Measurements from ENCODE around the gene BEST4. TPM values are rescaled to one million over a fixed set of nuclear protein-coding genes. Genes with fewer than 3 reads are reported as not detected.
A peak's percentile ranks its signal among the peaks of the same experiment; 100 is the strongest.

The BEST4 gene
- total and polyA plus RNA-seq, 7 donors, result 0.33 to 37.1 (median 6.0) TPM; not detected in 2

GRCh38 chr1:44808063-44808937, 20.3 kb upstream of the BEST4 start, which contains the start of gene BTBD19:
TSS of gene BTBD19 (plus strand) at chr1:44808523. CDS start at chr1:44808821, 298 bp downstream.
- intact Hi-C loops (cut with DNase I), result loop anchor here (10.0 kb wide), 1 partner anchor 687 kb away; the partner anchor contains the start of gene TESK2
- H3K9me3 ChIP-seq, result no peaks in the 10 kb centered on the region
- H3K4me3 ChIP-seq, result peak within 1 kb of the TSS; percentile 13 to 35 (median 26)
- TF ChIP-seq POLR2AphosphoS5 (IDR thresholded peaks at IDR 0.05) (peak in 3 of 4 donors; percentile 13 to 50 (median 47)), EP300 (IDR thresholded peaks at IDR 0.05) (no peak)
- 40 to 51% methylated on average over 23 of the region's 23 CpGs for WGBS, 2 donors
- no peaks in the 10 kb centered on the region for H3K27me3 ChIP-seq
- peak within 1 kb of the TSS; percentile 88 to 98 (median 95) for H3K27ac ChIP-seq
- DNase-seq, result peak; percentile 94
- peaks cover 0 to 79% (median 57%) of the 10 kb centered on the region in 4 donors for H3K4me1 ChIP-seq
- peaks cover 0 to 31% (median 10%) of the 10 kb centered on the region in 4 donors for H3K36me3 ChIP-seq

GRCh38 chr1:44807364-44808062, 19.5 kb upstream of the BEST4 start:
- H3K27me3 ChIP-seq, result no peaks in the 10 kb centered on the region
- DNase-seq, result peak; percentile 98
- 3 to 6% methylated on average over 16 of the region's 16 CpGs for WGBS, 2 donors
- intact Hi-C loops (cut with DNase I), result loop anchor here (10.0 kb wide), 1 partner anchor 687 kb away; the partner anchor contains the start of gene TESK2
- H3K27ac ChIP-seq, result peak overlapping the region; percentile 88 to 98 (median 95)
- H3K9me3 ChIP-seq, result no peaks in the 10 kb centered on the region
- peaks cover 0 to 79% (median 50%) of the 10 kb centered on the region in 4 donors for H3K4me1 ChIP-seq
- peak overlapping the region in 2 of 4 donors; percentile 23 to 35 for H3K4me3 ChIP-seq
- TF ChIP-seq EP300 (IDR thresholded peaks at IDR 0.05), result peak in 1 of 4 donors; percentile 67
- peak in 1 of 2 donors; percentile 11 for TF ChIP-seq POLR2A (IDR thresholded peaks at IDR 0.05)
- no peak for TF ChIP-seq CTCF (IDR thresholded peaks at IDR 0.05)
- TF ChIP-seq POLR2AphosphoS5 (IDR thresholded peaks at IDR 0.05), result peak; percentile 16 to 89 (median 48)
- peaks cover 0 to 39% (median 10%) of the 10 kb centered on the region in 4 donors for H3K36me3 ChIP-seq

GRCh38 chr1:44806704-44807363, 18.9 kb upstream of the BEST4 start, which contains the start of gene DYNLT4:
TSS of gene DYNLT4 (minus strand) at chr1:44807351. CDS start at chr1:44806668, 683 bp downstream.
- H3K4me3 ChIP-seq, result peak within 1 kb of the TSS in 2 of 4 donors; percentile 23 to 35
- intact Hi-C loops (cut with DNase I), result loop anchor here (10.0 kb wide), 1 partner anchor 688 kb away; the partner anchor contains the start of gene TESK2
- 62 to 67% methylated on average over 7 of the region's 7 CpGs for WGBS, 2 donors

More at GRCh38 chr1:44806704-44807363, 18.9 kb upstream of the BEST4 start, which contains the start of gene DYNLT4:
- Histone ChIP-seq H3K9me3 (no peaks in the 10 kb centered on the region), H3K4me1 (peaks cover 0 to 79% (median 52%) of the 10 kb centered on the region in 4 donors), H3K27ac (peak within 1 kb of the TSS; percentile 88 to 98 (median 95)), H3K27me3 (no peaks in the 10 kb centered on the region), H3K36me3 (peaks cover 0 to 40% (median 10%) of the 10 kb centered on the region in 4 donors)
- no peak for TF ChIP-seq EP300 (IDR thresholded peaks at IDR 0.05)
- peak in 3 of 4 donors; percentile 44 to 58 (median 49) for TF ChIP-seq POLR2AphosphoS5 (IDR thresholded peaks at IDR 0.05)
- TF ChIP-seq CTCF (IDR thresholded peaks at IDR 0.05), result no peak
- TF ChIP-seq POLR2A (IDR thresholded peaks at IDR 0.05), result no peak
- DNase-seq, result no peak
